ENCODE measurements around the gene ATF2. TPM values are rescaled to one million over a fixed set of nuclear protein-coding genes. Genes with fewer than 3 reads are reported as not detected.

The ATF2 gene
- total and polyA plus RNA-seq, 9 of the 15 experiments (the other 6 are each of a cell fraction or from before 2014, with no cell fraction given) = 24.2 to 111 (median 45.9) TPM

GRCh38 chr2:175205523-175205922, 37.5 kb upstream of the ATF2 start:
- Histone ChIP-seq H3K27me3 (ENCODE audit: control insufficient read depth in 2 of 2, insufficient read depth in 2 of 2, low read length in 2 of 2) (no peaks in the 10 kb centered on the region), H2AFZ (ENCODE audit: low read depth, low read length) (no peak overlapping the region), H3K27ac (ENCODE audit: extremely low read depth, low read depth, low read length) (no peak overlapping the region), H3K4me3 (no peak overlapping the region), H3K9ac (ENCODE audit: insufficient read depth in 1 of 2, low read depth in 2 of 2, low read length in 2 of 2) (no peak overlapping the region), H4K20me1 (replicated peaks; ENCODE audit: control insufficient read depth, insufficient read depth, low read length) (no peaks in the 10 kb centered on the region), H3K4me1 (replicated peaks in 1 of 2; ENCODE audit: control insufficient read depth in 2 of 2, insufficient read depth in 2 of 2, low read length in 2 of 2) (no peaks in the 10 kb centered on the region), H3K4me2 (ENCODE audit: insufficient read depth, low read length) (no peak overlapping the region), H3K79me2 (ENCODE audit: control insufficient read depth, insufficient read depth, low read length) (no peaks in the 10 kb centered on the region), H3K9me3 (replicated peaks; ENCODE audit: control insufficient read depth, insufficient read depth, low read depth, low read length) (no peaks in the 10 kb centered on the region), H3K36me3 (ENCODE audit: control insufficient read depth, insufficient read depth, low read length) (no peaks in the 10 kb centered on the region), H3K9me1 (ENCODE audit: control insufficient read depth, insufficient read depth, low read length) (no peaks in the 10 kb centered on the region)
- intact Hi-C loops (cut with micrococcal nuclease) = no loop called here
- DNase-seq (ENCODE audit: extremely low read depth in 1 of 4, low spot score in 3 of 4) = no peak
- TF ChIP-seq STAT5B (CRISPR knock-in tag; IDR thresholded peaks at IDR 0.05) = no peak
- TF ChIP-seq FOSL1 (tag; conservative IDR thresholded peaks at IDR 0.05) = 0 out of 2 replicates have a peak, but pooled peaks have one; percentile 31
- no peak for TF ChIP-seq NFATC3 (IDR thresholded peaks at IDR 0.05)
- no peak for FAIRE-seq
- 3% methylated on average over 3 of the region's 3 CpGs for WGBS (ENCODE audit: insufficient coverage, low coverage, missing lambda C conversion rate)
- in situ Hi-C loops (cut with MboI) = no loop called here
- CTCF ChIA-PET (ENCODE audit: low intra/inter-chr PET ratio) = no interaction called here
- ATAC-seq = no peak
- POLR2A ChIA-PET = interaction anchor here (1.0 kb wide), 1 partner anchor 15 kb away, joined by 3 read pairs; no protein-coding TSS in a partner anchor
- BruUV-seq (replicated peaks) = no TSS peak

DNA sequence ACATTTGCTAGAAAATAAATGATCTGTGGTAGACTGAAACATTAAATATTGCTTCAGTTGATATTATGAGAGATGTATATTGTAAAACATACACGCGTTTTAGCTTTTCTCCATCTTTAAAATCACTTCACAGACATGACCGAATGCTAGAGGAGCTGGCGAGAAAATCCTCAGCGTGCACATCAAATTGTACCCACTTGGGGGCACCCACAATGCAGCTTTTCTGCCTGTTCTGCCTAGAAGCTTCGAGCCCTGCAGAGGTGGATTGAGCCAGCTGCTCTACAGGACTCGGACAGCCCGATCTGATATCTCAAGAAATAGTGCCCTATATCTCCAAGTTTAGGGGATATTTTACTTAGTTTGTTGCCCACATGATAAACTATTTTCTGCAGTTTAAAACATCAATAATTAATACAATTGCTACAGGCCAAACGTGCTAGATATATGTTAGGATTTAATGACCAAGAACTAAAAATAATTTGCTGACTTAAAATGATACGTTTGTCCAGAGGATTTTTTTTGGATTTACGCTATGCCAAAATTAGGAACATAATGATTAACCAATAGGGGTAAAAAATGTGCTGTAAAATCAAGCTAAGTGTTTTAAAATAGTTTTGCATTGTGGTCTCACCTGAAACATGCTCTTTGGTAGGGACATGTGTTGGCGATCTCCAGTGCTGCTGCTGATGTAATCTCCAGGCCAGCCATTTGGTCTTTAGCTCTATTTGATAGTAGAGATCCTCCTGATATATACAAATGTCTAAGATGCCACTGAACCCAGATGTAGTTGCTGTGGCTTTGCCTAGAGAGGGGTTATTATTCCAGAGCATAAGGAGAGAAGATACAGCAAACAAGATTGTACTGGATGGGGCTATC, 35.9 kb upstream of the ATF2 start:
- intact Hi-C loops (cut with micrococcal nuclease) = loop anchor here (5.0 kb wide), 1 partner anchor 78 kb away; no protein-coding TSS in a partner anchor
- no peak overlapping the region for H3K27ac ChIP-seq (ENCODE audit: extremely low read depth, low read depth, low read length)
- BruUV-seq (replicated peaks) = no TSS peak
- CTCF ChIA-PET (ENCODE audit: low intra/inter-chr PET ratio) = interaction anchor here (0.5 kb wide), 1 partner anchor 1612 kb away, joined by 3 read pairs; no protein-coding TSS in a partner anchor
- no peaks in the 10 kb centered on the region for H3K9me3 ChIP-seq (replicated peaks; ENCODE audit: control insufficient read depth, insufficient read depth, low read depth, low read length)
- peak in 3 of 4 experiments; percentile 19 to 58 (median 36) for DNase-seq (ENCODE audit: extremely low read depth in 1 of 4, low spot score in 3 of 4)
- H3K9ac ChIP-seq (ENCODE audit: insufficient read depth in 1 of 2, low read depth in 2 of 2, low read length in 2 of 2) = no peak overlapping the region
- FAIRE-seq = peak; percentile 78
- H3K9me1 ChIP-seq (ENCODE audit: control insufficient read depth, insufficient read depth, low read length) = no peaks in the 10 kb centered on the region
- no peaks in the 10 kb centered on the region for H3K36me3 ChIP-seq (ENCODE audit: control insufficient read depth, insufficient read depth, low read length)
- H3K27me3 ChIP-seq (ENCODE audit: control insufficient read depth in 2 of 2, insufficient read depth in 2 of 2, low read length in 2 of 2) = no peaks in the 10 kb centered on the region
- in situ Hi-C loops (cut with MboI) = no loop called here
- no peaks in the 10 kb centered on the region for H4K20me1 ChIP-seq (replicated peaks; ENCODE audit: control insufficient read depth, insufficient read depth, low read length)
- WGBS (ENCODE audit: insufficient coverage, low coverage, missing lambda C conversion rate) = under 1% methylated on average over 12 of the region's 12 CpGs
- POLR2A ChIA-PET = interaction anchor here (0.6 to 1.4 kb wide), 4 partner anchors 18 to 1280 kb away, joined by 3 to 6 read pairs (median 3); no protein-coding TSS in a partner anchor
- H3K4me3 ChIP-seq = no peak overlapping the region
- no peaks in the 10 kb centered on the region for H3K79me2 ChIP-seq (ENCODE audit: control insufficient read depth, insufficient read depth, low read length)
- H3K4me2 ChIP-seq (ENCODE audit: insufficient read depth, low read length) = no peak overlapping the region
- H2AFZ ChIP-seq (ENCODE audit: low read depth, low read length) = no peak overlapping the region
- no peaks in the 10 kb centered on the region for H3K4me1 ChIP-seq (replicated peaks in 1 of 2; ENCODE audit: control insufficient read depth in 2 of 2, insufficient read depth in 2 of 2, low read length in 2 of 2)
- ATAC-seq = peak; percentile 99
- TF ChIP-seq, protein P1, sequence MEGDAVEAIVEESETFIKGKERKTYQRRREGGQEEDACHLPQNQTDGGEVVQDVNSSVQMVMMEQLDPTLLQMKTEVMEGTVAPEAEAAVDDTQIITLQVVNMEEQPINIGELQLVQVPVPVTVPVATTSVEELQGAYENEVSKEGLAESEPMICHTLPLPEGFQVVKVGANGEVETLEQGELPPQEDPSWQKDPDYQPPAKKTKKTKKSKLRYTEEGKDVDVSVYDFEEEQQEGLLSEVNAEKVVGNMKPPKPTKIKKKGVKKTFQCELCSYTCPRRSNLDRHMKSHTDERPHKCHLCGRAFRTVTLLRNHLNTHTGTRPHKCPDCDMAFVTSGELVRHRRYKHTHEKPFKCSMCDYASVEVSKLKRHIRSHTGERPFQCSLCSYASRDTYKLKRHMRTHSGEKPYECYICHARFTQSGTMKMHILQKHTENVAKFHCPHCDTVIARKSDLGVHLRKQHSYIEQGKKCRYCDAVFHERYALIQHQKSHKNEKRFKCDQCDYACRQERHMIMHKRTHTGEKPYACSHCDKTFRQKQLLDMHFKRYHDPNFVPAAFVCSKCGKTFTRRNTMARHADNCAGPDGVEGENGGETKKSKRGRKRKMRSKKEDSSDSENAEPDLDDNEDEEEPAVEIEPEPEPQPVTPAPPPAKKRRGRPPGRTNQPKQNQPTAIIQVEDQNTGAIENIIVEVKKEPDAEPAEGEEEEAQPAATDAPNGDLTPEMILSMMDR (IDR thresholded peaks at IDR 0.05 in 2 of 3, conservative IDR thresholded peaks at IDR 0.05 in 1 of 3; ENCODE audit: insufficient read depth in 2 of 3, low read depth in 1 of 3, low read length in 3 of 3) = peak; percentile 63 to 74 (median 71)
- TF ChIP-seq HMG20B (CRISPR knock-in tag; IDR thresholded peaks at IDR 0.05) = no peak
